TTC549 (cell line): ENCODE measurements around the gene REEP1.
"Not testable (repeated sequence)": the region's sequence is repeated elsewhere in the genome, so short reads cannot be mapped to it uniquely, and the experiment has no call there.

Experiments used
- FAIRE-seq: peaks from 2 replicates; lab custom pipeline; 2012; peaks lifted over from hg19 to GRCh38; lab: Jason Lieb, UNC

REEP1 gene

GRCh38 chr2:86283411-86284030, 53.9 kb downstream of the REEP1 start:
- no peak for FAIRE-seq

GRCh38 chr2:86281066-86281700, 56.2 kb downstream of the REEP1 start:
- FAIRE-seq: no peak

DNA sequence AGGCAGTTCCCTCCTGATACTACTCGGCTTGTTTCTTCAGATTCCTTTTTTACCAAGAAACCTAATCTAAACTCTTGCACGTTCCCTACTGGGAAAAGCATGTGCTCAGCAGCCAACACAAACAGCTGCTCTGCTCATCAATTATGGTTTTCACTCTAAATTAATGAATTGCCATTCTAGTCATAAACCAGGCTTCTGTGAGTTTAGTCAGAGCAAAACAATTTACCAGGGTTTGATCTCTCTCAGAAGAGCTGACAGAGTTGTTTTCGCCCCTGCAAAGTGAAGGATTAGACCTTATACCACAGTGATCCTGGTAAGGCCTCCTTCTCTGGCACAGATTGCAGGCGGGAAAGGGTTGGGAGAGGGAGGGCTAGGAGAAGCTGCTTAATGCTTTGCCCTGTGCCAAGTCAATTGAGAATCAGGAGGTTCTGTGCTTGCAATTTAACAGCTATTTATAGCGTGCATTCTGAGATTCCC, 57.2 kb downstream of the REEP1 start:
- FAIRE-seq: no peak

DNA sequence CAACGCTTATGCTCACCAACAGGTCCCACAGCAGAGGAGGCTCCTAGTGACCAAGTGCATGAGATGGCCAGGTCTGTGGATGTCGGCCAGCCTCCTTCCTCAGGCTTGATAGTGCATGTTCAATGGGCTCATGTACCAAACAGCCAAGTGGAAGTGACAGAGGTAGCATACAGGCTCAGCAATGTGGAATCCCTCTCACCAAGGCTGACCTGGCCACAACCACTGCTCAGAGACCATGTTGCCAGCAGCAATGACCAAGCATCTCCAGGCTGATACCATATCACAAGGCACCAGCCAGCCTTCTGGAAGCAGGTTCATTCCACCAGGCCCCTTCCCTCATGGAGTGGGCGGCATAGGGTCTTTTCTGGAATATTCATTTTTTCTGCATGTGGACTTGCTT, 61.5 kb downstream of the REEP1 start:
- no peak for FAIRE-seq

DNA sequence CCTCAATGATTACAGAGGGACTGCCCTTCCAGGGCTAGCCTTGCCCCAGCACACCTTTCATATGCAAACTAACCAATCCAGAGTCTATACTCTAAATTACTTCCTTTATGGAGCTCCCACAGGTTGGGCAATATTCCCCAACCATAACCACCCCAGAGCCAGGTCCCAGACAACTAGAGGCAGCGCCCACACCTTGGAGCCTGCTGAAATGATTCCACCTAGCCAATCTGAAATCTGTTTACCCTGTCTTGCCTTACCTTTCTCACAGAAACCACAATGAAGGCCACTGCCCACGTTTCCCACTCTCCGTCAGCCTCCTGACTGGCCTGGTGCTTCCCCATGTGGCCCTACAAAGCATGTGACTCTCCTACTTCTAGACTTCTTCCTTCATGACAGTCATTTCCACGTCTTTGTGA, 62.0 kb downstream of the REEP1 start:
- no peak for FAIRE-seq

- FAIRE-seq: no peak
Observed at GRCh38 chr2:86274918-86275275, 62.5 kb downstream of the REEP1 start.

DNA sequence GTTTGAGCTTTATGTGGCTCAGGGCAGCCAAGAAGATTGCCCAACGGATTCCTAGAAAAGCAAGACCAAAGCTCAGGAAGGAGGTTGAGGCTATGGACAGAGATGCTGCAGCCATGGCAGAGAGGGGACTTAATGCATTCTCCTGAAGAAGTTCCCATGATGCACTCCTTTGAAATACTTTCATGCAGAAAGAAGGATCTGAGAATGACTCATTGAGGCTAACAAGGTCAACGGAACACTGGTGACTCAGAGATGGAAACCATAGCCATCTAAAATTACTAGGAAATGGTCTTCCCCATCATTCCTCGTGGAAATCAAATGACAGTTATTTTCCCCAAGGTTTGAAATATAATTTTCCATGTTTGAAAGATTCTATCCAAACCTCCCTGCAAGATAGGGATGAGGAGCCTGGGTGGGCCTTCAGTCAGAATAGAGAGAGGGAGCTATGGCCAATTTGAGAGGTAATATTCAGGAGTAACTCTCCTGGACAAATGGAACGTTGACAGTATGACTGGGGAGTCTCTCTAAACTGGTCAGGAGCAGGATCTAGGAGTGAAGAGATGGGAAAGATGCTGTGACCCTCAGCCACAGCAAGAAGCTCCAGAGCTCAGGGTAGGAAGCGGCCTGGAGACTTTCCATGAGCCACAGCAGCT, 63.0 kb downstream of the REEP1 start:
- FAIRE-seq: no peak

DNA sequence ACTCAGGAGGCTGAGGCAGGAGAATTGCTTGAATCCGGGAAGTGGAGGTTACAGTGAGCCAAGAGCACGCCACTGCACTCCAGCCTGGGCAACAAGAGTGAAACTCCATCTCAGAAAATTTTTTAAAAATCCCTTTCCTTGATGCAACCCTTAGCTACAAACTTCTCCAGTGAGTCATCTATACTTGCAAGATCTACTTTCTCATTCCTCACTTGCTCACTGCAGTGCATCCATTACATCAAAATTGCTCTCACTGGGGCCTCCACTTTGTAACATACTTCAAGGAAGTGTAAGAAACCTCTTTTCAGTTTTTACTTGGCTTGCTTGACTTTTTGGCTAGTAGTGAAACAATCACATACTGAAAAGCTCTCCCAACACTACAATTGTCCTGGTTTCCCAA, 65.3 kb downstream of the REEP1 start:
- FAIRE-seq: no peak

DNA sequence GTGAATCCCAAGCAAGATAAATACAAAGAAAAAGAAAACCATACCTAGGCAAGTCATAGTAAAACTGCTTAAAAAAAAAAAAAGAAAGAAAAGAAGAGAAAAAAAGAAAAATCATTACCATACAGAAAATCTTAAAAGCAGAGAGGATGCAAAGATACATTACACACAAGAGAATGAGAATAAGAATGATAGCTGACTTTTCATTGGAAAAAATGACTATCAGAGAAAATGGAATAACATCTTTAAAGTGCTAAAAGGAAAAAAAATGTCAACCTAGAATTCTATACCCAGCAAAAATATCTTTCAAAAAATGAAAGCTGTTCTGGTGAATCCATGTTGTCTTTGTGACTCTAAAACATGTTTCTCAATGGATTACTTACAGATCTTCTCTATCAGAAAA, 66.2 kb downstream of the REEP1 start:
- FAIRE-seq: peak; percentile 11

DNA sequence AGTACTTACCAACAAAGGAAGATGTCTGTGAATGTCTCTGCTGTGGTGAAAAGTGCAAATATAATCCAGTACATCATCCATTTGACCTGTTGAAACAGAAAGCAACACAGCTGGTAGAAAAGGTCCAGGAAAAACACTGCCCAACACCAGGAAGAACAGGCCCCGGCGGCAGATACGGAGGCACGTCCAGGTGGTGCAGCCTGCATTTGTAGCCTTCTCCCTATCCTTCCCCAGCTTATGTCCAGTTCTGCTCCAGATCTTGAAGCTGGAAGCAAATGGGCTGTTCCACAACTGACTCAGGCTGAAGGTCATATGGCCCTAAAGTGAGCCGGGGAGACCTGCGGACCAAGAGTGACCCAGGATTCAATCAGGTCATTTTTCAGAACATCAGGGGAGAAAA, 73.5 kb downstream of the REEP1 start:
- no peak for FAIRE-seq

DNA sequence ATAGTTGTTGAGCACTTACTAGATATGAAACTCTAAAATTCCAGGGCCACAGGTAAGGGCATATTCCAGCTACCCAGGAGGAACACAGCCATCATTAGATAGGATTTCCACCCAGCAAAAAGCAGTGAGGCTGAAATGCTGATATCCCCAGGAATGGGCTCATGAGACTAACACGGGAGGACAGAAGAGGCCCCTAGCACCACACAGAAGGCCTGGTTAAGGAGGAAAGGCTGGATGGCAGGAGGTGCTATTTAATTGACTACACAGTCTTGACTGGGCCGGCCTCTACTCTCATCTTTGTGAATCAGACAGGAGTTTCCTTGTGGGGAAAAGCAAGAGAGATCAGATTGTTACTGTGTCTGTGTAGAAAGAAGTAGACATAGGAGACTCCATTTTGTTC, 76.4 kb downstream of the REEP1 start:
- no peak for FAIRE-seq

- FAIRE-seq: no peak
Observed at GRCh38 chr2:86258106-86258505, 79.3 kb downstream of the REEP1 start.

DNA sequence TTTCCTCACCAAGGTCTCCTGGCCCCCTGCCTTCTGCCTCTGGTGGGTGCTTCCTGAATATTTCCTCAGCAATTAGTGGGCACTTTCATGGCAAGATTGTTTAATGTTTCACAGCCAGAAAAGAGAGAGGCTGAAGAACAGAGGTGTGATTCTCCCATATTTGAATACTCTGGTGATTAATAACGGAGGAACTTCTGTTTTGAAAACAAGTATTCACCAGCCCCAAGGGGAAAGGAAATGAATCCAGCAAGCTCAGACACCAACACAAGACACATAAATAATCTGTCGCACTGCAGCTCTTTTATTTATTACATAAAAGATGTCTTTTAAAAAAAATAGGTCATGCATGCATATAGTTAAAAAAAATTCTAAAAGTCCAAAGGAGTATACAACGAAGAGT, 80.4 kb downstream of the REEP1 start:
- FAIRE-seq: no peak

DNA sequence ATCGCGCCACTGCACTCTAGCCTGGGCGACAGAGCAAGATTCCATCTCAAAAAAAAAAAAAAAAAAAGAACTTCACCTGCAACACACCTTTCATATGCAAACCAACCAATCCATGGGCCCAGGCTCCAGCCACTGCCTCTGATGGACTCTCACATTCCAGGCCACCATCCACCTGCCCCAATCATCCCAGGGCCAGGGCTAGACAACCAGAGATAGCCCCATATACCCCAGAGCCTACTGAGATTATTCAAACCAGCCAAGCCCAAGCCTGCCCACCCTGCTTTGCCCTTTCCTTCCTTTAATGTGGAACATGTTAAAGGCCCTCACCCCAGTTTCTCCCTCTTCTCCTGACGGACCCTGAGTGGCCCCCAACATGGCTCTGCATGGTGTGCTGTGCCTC, 81.1 kb downstream of the REEP1 start:
- no peak for FAIRE-seq

- no peak for FAIRE-seq
Observed at GRCh38 chr2:86254576-86255538, 82.6 kb downstream of the REEP1 start.

- no peak for FAIRE-seq
Observed at GRCh38 chr2:86253424-86253823, 84.0 kb downstream of the REEP1 start.

DNA sequence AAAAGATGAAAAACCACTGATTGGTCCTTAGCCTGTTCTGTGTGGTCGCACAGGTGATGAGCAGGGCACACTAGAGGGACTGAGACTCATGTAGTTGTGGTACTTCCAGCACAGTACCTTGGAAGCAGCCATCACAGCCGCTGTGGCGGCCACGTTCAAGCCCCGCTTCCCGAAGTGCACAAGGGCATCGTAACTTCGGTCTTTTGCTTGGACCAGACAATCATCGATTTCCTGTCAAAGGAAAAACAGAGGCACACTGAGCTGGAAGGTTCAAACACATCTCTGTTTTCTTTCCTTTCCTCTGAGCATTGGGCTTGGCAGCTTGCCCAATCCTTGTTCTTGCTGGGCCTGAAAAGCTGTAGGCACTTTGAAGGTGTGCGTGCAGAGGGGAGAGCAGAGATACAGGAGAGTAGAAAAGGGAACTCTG, 85.6 kb downstream of the REEP1 start:
- no peak for FAIRE-seq

GRCh38 chr2:86249579-86250391, 87.6 kb downstream of the REEP1 start:
- FAIRE-seq: no peak

- no peak for FAIRE-seq
Observed at GRCh38 chr2:86249176-86249575, 88.2 kb downstream of the REEP1 start.

- FAIRE-seq: not testable (repeated sequence)
Observed at GRCh38 chr2:86245222-86245621, 92.2 kb downstream of the REEP1 start.

DNA sequence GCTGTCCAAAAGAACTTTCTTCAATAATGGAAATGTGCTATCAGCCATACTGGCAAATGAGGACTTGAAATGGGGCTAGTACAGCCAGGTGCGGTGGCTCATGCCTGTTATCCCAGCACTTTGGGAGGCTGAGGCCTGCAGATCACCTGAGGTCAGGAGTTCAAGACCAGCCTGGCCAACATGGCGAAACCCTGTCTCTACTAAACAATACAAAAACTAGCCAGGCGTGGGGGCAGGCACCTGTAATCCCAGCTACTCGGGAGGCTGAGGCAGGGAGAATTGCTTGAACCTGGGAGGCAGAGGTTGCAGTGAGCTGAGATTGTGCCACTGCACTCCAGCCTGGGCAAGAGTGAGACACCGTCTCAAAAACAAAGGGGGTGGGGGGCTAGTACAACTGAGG, 92.6 kb downstream of the REEP1 start:
- not testable (repeated sequence) for FAIRE-seq
